HG03045 (cell line): ENCODE results near the gene TMCC2.
"Not testable (repeated sequence)": the region's sequence is repeated elsewhere in the genome, so short reads cannot be mapped to it uniquely, and the experiment has no call there.

Source experiments
- ATAC-seq: cut with Tn5 transposase; IDR thresholded peaks from one replicate; pipeline ENCODE4 v1.9.1; 2021; ENCODE audit warnings: mild to moderate bottlenecking, moderate library complexity; ENCODE audit not compliant: unreplicated experiment

Gene TMCC2

GRCh38 chr1:205211839-205212536, 15.8 kb upstream of the TMCC2 start:
- peak; percentile 11 for ATAC-seq

DNA sequence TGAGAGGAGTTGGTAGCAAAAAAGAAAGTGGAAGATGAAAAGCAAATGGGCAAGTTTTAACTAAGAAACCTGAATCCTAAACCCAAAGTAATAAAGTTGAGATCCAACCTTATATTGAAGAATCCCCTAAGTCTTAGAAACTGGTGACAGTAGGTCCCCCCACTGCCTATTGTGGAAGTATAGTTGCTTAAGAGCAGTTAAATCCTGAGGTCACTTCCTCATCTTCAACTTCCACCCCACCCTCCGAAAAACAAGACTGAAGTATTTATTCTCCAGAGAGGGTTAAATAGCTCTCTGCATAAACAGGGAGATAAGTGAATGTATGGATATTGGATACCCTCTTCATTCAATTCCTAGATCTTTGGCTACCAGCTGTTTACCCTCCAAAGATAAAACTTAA, 13.0 kb upstream of the TMCC2 start:
- no peak for ATAC-seq

- no peak for ATAC-seq
Measured at GRCh38 chr1:205216588-205216987, 11.2 kb upstream of the TMCC2 start.

DNA sequence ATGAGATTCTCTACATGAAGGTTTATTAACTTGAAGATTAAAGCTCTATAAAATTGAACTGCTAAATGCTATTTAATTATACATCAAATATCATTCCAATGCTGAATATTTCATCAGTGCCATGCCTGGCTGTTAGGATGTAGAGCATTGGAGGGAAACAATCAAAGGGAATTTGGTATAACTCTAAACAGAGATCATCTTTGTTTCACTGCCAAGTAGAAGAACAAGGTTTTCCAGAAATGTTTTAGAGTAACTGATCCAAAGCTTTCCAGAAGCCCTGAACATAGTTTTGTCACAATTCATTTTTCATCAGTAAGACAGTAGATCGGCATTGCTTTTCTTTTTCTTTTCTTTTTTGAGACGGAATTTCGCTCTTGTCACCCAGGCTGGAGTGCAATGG, 10.3 kb upstream of the TMCC2 start:
- ATAC-seq: no peak

DNA sequence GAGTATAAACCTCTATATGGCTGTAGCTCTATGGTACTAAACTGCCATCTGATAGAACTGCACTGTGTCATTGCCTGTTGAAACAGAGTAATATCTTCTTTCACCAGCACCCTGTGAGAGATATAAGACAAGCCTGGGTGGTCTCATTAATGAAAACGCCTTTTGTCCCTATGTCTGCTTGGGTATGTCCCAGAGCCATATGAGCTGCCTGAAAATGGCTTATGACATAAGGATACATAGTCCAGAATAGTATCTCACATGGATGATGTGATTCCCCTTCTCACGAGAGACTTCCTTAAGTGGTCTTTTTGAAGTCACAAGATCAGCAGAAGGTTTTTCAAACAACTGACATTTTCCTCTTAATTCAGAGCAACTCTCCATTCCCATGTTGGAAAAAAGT, 7.3 kb upstream of the TMCC2 start:
- no peak for ATAC-seq

GRCh38 chr1:205224736-205225135, 3.0 kb upstream of the TMCC2 start:
- ATAC-seq: no peak

- no peak for ATAC-seq
Measured at GRCh38 chr1:205225901-205226765, 1.6 kb upstream of the TMCC2 start.

DNA sequence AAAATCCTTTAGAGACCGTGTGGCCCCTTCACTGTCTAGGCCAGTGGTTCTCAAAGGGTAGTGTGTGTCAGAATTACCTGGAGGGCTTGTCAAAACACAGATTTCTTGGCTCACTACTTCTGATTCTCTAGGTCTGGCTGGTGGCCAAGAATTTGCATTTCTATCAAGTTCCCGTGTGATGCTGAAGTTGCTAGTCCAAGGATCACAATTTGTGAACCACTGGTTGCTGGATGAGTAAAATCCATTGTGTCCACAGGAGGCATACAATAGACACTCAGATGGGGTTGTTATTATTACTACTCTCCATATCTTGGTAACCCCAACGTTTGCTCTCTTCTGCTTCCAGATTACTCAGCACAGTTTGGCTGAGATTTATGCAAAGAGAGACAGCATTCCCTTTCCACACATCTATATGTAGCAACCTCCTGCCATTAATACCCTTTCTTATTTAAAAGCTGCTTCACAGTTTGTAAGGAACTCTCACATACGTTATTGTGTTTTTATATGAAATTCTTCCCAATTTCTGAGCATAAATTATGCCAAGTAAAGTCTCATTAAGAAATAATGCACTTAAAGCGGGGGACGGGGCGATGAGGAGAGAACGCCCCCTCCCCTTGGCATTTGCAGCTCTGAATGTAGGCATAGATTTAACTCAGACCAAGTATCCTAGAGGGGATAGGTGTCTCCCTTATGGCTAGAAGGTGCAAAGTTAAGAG, 720 bp upstream of the TMCC2 start:
- no peak for ATAC-seq

- ATAC-seq: no peak
Measured at GRCh38 chr1:205228093-205228521, 361 bp downstream of the TMCC2 start.

GRCh38 chr1:205229399-205229871, 1.7 kb downstream of the TMCC2 start:
- ATAC-seq: no peak

DNA sequence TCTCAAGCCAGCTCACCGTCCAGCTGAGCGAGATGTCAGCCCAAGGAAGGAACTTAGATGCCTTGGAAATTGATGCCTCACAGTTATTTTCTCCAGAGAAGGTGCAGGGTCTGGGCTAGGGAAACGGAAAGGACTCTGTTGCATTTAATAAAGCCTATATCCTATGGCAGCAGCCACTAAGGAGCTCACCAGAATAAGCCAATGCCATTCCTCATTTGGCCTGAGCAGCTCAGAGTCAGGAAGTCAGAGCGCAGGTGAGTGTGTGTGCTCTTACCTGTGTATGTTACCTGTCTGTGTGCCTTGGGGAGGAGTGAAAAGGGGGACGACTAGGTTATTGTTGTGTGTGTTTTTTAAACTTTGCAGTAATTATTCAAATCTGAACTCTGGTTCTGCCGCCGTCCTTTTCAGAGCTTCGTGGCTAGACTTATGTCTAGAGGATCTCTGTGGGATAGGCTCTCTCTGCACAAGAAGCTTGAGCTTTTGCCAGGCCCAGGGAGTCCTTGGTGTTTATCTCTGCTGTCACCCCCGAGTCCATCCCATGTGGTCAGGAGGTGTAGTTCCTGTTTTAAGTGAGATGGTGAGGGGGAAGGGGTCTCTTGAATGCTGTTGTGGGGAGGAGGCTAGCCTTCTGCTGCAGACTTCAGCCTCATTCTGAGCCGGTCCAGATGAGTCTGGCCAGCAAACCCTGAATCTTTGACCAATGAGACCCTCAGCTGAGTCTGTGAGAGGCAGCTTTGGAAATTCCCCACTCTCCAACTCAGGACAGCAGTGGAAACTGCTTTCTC, 2.4 kb downstream of the TMCC2 start:
- ATAC-seq: no peak

GRCh38 chr1:205230982-205231381, 3.2 kb downstream of the TMCC2 start:
- no peak for ATAC-seq

DNA sequence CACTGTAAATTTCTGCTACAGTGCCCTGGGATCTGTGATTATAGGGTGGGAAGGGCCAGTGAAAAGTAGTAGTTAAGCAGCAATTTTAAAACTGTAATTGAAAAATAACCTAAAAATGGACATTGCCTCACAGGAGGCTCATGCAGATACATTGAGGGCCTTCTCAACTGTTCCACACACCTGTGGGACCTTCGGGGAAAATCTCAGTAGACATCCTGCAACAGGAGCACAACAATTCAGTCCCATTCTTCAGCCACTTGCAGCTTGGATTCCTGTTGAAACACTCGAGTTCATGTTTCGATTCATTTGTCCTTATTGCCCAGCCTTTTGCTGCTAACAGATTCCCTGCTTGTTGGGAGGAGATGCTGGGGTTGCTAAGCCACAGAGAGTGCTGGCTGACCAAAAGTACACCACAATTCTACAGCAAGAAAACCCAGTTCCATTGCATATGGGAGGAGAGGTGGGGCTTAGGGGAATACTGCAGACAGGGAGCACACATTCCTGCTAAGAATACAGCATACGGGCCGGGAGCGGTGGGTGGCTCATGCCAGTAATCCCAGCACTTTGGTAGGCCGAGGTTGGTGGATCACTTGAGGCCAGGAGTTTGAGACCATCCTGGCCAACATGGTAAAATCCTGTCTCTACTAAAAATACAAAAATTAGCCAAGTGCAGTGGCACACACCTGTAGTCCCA, 4.5 kb downstream of the TMCC2 start:
- no peak for ATAC-seq

DNA sequence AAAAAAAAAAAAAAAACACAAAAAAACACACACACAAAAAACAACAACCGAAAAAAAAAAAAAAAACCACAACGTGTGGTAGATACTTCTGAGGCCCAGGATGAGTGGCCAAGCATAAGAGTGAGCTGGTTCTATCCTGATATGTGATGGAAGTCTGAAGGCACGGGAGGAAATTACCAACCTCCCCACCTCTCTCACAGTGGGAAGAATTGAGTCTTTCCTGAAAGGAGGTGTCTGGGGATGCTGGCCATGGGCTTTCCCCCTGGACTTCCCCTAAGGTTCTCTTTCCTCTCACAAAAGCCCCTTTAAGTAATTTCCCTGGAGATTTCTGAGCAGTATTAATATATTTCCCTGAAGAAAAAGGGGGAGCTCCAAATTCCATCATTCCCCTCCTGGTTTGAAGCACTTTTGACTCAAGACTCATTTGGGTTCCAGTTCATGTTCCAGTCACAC, 5.2 kb downstream of the TMCC2 start:
- ATAC-seq: no peak

GRCh38 chr1:205233986-205234385, 6.2 kb downstream of the TMCC2 start:
- ATAC-seq: not testable (repeated sequence)

GRCh38 chr1:205235951-205236350, 8.2 kb downstream of the TMCC2 start:
- ATAC-seq: no peak

- ATAC-seq: no peak
Measured at GRCh38 chr1:205236526-205236925, 8.8 kb downstream of the TMCC2 start.

DNA sequence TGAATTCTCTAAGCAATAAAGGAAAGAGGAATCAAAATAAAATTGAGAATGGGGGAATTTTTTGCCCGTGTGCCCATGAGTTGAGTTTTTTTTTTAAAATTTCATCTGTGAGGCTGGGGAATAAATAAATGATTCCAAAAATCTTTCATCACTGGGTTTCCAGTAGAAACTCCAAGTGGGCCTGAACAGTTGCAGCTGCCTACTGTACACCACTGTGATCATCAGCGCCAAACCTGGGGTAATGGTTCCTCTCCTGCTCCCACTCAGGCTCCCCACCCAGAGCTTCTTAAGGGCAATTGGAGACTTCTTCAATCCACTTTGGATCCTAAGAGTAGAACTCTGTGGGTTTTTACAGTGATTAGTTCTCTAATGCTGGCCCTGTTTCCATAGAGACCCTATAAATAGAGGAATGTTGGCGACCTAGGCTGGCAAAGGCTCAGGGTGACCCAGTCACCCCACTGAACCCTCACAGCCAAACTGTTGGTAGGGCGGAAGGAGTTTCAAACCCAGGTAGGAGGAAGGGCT, 9.3 kb downstream of the TMCC2 start:
- ATAC-seq: no peak

DNA sequence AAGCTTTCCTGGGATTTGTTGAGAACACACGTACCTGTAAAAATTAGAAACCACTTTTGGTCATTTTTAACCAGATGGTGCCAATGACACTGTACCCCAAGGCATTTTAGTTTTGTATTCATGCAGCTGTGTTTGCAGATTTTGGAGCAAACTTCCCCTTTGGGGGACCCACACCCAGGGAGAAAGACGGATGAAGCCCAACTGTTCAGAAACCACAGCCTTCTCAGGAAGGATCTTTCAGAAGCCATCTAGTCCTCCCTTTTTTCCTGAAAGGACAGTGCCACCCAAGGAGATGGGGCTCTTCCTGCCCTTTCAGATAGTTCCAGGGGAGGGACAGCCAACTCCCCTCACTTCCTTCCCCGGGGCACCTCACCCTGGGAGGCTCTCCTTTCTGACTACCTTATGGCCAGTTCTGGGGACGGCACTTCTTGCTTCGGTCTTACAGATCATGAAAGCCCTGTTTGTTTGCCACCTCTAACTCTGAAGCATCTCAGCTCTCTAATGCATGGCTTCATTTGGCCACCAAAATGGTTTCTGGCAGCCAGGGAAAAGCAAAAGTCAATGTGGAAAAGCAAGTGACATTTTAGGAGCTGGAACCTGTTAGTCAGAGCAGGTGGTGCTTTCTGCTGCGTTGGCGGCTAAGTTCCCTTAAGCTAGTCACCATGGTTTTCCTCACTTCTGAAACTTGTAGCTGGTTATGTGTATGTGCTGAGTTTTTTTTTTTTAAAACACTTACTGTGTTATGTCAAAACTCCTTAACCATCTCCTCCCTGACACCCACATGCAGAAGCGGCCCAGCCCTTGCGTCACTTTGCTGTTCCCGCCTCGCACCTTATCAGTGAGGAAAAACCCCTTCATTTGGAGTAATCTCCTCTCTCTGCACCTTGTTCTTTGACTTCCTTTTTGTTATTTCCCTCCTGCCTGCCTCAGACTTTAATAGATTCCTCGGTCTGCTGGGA, 10.1 kb downstream of the TMCC2 start:
- ATAC-seq: no peak
